GM19438 (cell line): ENCODE measurements around the gene ZFX.

Source experiments
- ATAC-seq: cut with Tn5 transposase; IDR thresholded peaks from one replicate; pipeline ENCODE4 v1.9.1; 2021; ENCODE audit warnings: low read depth; ENCODE audit not compliant: unreplicated experiment

Gene ZFX

DNA sequence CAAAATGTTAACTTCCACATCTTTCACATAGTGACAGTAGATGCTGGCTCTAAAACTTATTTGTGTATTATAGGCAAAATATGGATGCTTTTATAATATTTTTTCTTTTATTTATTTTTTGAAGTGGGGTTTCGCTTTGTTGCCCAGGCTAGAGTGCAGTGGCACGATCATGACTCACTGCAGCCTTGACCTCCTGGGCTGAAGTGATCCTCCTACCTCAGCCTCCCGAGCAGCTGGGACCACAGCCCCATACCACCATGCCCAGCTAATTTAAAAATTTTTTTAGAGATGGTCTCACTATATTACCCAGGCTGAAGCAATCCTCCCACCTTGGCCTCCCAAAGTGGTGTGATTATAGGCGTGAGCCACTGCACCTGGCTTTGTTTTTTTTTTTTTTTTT is 48.6 kb downstream of the ZFX start:
- ATAC-seq, result no peak

DNA sequence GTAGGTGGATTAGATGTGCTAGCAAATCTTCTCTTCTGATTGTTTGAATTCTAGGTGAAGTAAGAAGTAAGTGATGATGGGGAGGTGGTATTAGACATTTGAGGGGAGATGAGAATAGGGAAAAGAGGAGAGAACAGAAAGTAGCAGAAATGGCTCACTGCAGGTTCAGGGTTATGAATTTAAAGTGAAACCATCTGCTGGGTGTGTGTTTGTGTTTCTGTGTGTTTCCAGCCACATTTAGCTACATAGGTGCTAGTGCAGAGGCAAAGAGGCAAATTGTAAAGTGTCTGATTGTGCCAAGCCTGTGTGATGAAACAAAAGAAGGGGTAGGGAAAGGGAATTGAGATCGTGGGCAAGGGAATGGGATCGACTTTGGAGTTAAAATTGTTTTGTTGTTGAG is 50.6 kb downstream of the ZFX start:
- ATAC-seq, result no peak

DNA sequence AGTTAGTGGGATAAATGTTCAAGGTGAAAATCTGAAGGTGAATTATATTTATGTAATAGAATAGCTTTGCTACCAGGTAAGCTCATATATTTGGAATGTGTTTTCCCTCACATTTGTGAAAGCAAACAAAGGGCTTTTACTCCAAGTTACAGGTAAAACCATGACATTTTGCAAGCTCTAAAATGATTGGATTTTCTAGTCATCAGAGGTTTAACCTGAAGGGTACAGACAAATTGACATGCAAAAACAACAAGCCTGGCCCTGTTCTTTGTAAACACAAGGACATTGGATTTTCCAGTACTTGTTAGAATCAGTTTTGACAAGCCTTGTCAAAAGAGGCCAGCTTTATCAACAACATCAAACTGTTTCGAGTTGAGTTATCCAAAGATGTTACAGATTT is 51.7 kb downstream of the ZFX start:
- ATAC-seq, result no peak

DNA sequence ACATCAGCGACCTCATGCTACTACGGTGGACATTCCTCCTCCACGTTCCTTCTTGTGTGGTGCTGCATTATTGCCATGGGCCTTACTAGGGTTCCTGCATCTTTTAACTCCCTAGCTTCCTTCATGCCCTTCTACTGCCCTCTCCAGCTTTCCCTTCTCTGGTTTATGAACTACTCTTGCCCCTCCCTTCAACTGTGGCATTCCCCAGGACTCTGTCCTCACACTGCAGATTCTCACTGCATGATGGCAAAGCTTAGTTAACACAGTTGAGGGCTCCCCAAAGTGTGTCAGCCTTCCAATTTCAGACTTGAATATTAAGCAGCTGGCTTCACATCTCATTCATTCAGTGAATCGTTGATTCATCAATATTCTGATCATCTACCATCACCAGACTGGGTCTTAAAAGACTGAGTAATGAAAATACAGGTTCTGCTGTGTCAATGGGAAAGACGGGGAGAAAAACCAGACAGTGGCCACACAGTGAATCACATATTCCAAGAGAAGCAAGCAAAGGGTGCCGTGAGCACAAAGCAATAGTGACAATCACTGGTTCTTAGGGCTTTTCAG is 53.0 kb downstream of the ZFX start:
- no peak for ATAC-seq

DNA sequence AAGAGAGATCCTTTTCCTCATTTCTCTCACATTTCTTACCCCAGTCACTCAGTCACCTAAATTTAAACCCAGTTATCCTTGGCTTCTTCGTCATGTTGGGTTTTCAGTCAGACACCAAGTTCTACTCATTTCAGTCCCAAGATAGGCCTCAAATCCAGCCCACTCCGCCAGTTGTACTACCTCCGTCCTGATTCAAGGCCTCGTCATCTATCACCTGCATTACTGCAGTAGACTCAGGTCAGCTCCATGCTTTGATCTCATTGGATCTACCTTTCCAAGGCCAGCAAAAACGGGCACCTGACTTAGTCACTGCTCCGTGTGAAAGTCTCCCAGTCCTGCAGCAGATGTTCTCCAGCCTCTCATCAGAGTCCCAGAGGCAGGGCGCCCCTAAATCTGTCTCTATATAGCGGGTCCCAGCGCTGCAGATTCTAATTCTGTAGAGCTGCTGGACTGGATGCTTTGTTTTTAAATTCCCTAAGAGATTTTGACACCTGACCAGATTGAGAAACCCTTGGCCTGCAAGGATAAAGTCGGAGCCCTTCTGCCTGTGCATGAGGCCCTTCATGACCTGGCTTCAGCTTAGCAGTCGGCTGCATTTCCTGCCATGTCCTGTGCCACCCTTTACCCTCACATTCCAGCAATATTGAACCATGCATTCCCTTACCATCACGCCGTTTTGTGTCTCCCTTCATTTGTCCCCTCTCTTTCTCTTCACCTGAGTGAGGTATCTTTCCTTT is 53.7 kb downstream of the ZFX start:
- no peak for ATAC-seq

DNA sequence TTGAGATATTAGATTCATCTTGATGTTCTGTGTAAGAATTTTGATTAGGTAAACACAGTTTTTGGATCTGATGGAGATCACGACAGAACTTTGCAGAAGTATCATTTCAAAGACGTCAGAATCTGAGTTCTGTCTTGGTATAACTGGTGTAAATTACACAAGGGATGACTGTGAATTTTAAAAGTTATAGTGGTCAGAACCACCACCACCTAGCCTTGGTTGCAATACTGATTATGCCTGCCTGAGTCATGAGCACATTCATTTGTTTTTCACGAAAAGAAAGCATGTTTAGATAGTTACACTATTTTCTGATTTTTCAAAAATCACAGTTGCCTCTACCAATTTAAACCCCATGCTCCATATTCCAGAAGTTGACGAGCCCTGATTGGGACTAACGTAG is 54.8 kb downstream of the ZFX start:
- no peak for ATAC-seq

DNA sequence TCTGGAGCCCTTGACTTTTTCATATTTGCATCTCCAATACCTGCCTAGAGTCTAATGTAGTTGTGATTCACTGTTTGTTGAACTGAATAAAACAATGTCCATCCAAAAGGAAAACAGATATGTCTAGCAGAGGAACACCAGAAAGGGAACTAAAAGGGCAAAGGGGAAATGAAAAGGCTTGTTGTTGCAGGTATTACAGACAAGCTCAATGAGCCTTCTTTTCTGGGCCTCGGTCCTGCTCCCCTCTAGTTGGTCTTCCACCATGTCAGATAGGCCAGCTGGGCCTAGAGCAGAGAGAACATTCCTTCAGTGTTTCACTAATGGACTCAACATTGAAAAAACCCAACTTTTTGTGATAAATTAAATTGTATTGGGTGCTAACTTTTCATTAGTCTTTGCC is 55.4 kb downstream of the ZFX start:
- no peak for ATAC-seq

DNA sequence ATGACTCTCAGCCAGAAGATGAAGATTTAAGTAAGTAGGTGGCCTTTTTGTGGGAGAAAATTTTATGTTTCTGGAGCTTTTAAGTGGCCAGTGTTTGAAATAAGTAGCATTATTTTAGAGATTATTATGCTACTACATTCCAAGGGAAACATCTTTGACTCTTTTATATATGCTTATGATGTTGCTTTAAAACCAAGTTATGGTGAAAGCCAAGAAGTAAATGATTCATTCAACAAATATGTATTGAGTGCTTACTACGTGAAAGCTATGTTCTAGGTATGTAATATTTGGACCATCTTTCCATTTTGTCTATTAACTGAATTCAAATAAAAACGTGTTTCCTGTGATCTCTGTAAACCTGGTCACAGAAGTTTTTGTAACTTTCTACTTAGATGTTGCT is 58.3 kb downstream of the ZFX start:
- no peak for ATAC-seq

DNA sequence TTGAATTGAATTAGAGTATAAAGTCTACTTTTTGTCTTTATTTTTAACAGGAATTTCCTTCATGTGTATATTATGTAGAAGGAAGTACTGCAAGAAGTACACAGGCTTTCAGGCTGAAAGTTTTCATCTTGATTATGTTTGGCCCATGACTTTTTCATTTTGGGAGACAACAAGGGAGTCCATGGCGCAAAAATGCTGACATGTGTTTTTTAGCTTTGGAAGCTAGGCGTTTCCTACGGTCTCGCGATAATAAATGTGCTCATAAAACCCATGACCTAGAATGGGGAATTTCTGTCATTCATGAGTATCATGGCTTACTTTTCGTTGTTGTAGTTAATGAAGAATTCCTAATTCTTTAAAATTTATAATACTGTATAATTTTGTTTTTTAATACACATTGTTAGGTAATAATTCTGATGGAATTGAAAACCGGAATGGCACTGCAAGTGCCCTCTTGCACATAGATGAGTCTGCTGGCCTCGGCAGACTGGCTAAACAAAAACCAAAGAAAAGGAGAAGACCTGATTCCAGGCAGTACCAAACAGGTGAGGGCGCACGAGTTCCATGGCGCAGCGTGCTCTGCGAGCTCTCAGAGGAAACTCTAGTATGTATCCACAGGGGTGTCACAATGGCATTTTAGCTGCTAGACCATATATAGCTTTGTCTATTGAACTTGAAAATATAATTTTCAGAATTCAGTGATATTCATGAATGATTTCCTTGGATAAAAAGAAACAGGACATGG is 59.1 kb downstream of the ZFX start:
- ATAC-seq, result no peak

DNA sequence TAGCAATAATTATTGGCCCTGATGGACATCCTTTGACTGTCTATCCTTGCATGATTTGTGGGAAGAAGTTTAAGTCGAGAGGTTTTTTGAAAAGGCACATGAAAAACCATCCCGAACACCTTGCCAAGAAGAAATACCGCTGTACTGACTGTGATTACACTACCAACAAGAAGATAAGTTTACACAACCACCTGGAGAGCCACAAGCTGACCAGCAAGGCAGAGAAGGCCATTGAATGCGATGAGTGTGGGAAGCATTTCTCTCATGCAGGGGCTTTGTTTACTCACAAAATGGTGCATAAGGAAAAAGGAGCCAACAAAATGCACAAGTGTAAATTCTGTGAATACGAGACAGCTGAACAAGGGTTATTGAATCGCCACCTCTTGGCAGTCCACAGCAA is 60.7 kb downstream of the ZFX start:
- no peak for ATAC-seq

DNA sequence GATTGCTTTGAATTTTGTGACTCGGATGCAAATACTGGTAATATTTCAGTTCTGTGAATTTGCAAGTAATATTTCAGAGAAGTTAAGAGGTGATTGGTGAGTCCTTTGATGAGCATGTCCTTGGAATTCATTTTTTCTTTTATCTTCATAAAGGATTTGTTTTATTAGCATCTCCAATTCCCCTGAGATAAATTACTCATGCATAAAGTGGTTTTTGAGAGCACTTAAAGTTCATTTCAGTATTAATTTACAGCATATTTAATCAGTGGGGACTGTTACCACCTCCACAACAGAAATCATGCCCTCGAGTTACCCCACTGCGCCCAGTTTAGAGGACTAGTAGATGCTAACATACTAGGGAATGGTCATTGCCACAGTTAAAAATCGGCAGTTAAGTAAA is 65.0 kb downstream of the ZFX start:
- ATAC-seq, result no peak

DNA sequence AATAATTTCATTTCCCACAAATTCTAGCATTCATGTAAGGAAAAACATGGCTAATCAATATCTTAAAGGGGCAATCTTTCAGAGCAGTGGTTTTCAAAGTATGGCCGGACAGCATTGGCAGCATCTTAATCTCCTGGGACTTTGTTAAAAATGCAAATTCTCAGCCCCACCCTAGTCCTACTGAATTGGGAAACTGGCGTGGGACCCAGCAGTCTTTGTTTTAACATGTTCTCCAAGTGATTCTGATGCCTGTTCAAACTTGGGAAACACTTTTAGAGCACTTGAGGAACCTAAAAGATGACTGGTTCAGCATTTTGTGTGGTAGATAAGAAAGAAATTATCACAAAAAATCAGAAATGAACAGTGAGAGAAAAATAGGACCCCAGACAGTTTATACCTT is 65.7 kb downstream of the ZFX start:
- no peak for ATAC-seq

DNA sequence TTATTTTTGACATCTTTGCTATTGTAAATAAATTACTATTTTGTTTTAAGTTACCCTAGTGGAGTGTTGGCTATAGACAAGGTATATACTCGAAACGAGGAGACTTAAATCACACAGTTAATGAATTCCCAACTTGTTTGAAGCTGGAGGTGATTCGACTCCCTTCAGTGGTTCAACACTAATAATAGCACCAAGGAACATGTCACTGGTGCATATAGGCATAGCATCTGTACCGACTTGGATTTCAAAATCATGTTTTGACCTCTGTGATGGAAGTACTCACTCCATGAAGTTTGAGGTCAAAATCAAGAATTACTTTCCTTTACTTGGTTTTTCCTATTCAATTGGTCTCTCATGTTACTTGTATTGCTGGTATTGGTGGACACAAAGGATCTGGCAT is 66.5 kb downstream of the ZFX start:
- ATAC-seq, result no peak

DNA sequence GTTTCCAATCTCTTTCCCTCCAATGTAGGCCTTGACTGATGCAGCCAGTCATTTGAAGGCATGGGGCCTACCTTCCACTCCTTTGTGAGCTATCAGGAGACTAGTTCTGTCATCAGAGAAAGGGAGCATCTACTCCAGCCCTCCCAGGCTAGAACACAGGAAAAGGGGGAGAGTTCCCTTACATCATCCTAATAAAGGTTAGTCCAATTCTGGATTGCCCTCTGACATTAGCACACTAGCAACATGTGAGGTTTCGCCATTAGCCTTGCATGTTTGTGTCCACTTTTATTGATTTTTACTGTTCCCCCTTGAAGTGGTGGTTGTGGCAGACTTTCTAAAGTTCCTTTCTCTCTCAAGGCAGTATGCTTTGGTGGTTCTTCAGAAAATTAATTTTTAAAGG is 67.3 kb downstream of the ZFX start:
- no peak for ATAC-seq

DNA sequence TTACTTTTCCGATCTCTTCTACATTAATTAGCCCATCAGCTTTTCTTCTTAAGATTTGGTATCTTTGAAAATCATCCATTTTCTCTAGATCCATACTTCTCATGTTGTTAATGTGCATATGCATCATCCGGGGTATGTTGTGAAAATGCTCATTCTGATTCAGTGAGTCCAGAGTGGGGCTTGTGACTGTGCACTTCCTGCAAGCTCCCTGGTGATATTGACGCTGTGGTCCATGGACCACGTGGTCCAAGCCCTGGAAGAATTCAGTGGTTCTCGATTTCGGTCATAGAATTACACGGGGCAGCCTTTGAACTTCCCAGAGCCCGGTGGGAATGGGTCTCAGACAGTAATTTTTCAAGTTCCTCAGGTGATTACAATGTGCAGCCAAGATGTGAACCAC is 69.8 kb downstream of the ZFX start:
- no peak for ATAC-seq

DNA sequence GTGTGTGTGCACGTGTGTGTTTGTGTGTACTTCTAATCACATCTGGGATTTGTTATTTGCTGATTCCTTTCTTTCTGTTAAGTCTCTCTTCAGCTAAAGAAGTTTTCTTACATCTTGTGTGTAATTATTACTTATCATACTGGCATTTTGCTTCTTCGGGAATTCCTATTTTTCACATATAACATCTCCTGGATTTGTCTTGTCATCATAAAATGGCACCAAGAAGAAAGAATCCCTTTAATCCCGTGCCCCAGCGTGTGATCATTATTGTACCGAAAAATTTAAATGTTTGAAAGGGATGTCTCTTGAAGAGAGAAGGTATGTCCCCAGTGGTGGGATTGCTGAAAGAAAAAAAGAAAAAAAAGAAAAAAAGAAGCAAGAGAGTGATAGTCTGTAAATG is 72.3 kb downstream of the ZFX start:
- ATAC-seq, result no peak

DNA sequence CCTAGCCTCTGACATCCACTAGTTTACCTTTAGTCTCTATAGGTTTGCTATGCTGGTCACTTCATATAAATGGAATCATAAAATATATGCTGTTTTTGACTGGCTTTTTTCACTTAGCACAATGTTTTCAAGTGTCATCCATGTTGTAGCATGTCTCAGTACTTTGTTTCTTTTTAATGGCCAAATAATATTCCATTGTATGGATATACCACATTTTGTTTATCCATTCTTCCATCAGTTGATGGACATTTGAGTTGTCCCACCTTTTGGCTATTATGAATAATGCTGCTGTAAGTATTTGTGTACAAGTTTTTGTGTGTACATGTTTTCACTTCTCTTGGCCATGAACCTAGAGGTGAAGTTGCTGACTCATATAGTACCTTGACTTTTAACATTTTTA is 75.7 kb downstream of the ZFX start:
- no peak for ATAC-seq

DNA sequence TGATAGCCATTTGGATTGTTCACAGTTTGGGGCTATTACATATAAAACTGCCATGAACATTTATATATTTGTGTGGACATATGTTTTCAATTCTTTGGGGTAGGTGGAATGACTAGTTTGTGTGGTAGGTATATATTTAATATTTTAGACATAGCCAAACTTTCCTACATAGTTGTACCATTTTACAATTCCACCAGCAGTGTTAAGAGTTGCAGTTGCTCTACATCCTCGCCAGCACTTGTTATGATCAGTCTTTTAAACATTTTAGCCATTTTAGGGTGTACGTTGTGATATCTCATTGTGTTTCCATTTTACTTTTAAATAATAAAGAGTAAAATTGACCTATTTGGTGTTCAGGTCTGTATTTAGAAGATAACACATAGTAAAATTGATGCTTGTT is 76.6 kb downstream of the ZFX start:
- no peak for ATAC-seq

DNA sequence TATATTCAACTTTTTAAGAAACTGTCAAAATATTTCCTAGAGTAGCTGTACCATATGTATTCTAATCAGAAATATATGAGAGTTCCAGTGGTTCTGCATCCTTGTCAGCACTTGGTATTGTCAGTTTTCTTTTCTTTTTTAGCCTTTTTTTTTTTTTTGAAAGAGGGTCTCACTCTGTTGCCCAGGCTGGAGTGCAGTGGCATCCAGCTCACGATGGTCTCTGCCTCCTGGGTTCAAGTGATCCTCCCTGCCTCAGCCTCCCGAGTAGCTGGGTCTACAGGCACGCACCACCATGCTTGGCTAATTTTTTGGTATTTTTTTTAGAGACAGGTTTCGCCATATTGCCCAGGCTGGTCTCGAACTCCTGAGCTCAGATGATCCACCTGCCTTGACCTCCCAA is 79.1 kb downstream of the ZFX start:
- ATAC-seq, result no peak

DNA sequence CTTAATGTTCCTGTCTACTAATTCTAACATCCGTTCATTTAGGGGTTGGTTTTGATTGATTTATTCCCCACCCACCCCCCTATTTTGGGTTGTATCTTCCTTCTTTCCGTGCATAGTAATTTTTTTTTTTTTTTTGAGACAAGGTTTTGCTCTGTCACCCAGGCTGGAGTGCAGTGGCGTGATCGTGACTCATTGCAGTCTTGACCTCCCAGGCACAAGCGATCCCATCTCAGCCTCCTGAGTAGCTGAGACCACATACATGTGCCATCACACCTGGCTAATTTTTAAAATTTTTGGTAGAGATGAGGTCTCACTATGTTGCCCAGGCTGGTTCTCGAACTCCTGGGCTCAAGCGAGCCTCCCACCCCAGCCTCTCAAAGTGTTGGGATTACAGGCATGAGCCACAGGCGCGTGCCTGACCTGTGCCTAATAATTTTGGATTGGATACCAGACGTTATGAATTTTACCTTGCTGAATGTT is 79.9 kb downstream of the ZFX start:
- ATAC-seq, result no peak

DNA sequence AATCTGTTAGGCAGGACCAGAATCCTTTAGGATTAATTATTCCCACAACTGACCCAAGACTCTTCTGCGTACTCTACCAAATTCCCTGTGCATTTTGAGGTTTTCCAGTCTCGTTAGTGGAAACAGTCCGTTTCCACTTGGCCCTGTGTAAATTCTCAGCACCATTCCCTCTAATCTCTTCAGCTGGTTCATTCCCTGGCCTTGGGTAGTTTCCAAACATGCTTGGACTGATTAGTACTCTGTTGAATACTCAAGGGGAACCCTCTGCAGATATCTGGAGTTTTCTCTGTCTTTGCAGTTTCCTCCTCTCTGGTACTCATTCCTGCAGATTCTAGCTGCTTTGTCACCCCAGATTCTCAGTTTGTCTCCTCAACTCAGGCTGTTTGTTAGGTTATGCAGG is 80.4 kb downstream of the ZFX start:
- ATAC-seq, result no peak

DNA sequence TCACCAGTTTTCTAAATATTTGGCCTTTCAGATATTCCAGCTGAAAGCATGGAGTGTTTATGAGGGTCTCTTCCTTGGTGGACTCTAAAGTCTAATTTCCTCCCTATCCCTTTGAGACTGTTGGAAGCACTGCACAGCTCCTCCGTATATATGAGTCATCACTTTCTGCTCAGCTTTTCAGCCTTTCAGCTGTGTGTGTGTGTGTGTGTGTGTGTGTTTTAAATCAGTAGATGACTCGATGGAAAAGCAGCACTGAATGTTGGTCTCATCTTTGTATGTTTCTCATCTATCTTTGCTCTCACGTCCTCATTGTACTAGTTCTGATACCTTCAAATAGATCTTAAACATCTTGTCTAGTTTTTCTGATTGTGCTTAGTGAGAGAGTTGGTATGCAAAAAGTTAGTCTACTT is 81.6 kb downstream of the ZFX start:
- no peak for ATAC-seq
